ENCODE measurements around the gene ACTG2. TPM values are rescaled to one million over a fixed set of nuclear protein-coding genes. Genes with fewer than 3 reads are reported as not detected.

Gene ACTG2
- total RNA-seq, 2 donors from 2014 or later, result not detected

GRCh38 chr2:73911548-73912208 lies 18.9 kb downstream of the ACTG2 start:
- Mint-ChIP-seq H3K9me3 (no peaks in the 10 kb centered on the region), H3K36me3 (no peaks in the 10 kb centered on the region), H3K4me3 (no peak overlapping the region), H3K27ac (no peak overlapping the region), H3K27me3 (no peaks in the 10 kb centered on the region), H3K4me1 (ENCODE audit: low read depth in 2 of 2) (peaks cover 0 to 18% of the 10 kb centered on the region in 2 donors)
- ATAC-seq (no peak), DNase-seq (ENCODE audit: low spot score) (no peak)

GRCh38 chr2:73913414-73914054 lies 20.7 kb downstream of the ACTG2 start:
- no peaks in the 10 kb centered on the region for H3K27me3 Mint-ChIP-seq
- H3K4me3 Mint-ChIP-seq, result no peak overlapping the region

GRCh38 chr2:73914667-73915066 lies 21.9 kb downstream of the ACTG2 start:
- DNase-seq (ENCODE audit: low spot score), result no peak
- peaks cover 11 to 29% of the 10 kb centered on the region in 2 donors for H3K4me1 Mint-ChIP-seq (ENCODE audit: low read depth in 2 of 2)
- H3K27ac Mint-ChIP-seq, result peak overlapping the region in 1 of 2 donors; percentile 89
- H3K36me3 Mint-ChIP-seq, result no peaks in the 10 kb centered on the region
- no peak overlapping the region for H3K4me3 Mint-ChIP-seq
- H3K27me3 Mint-ChIP-seq, result no peaks in the 10 kb centered on the region
- ATAC-seq, result no peak
- no peaks in the 10 kb centered on the region for H3K9me3 Mint-ChIP-seq

More at GRCh38 chr2:73913414-73914054, 20.7 kb downstream of the ACTG2 start:
- no peak for ATAC-seq
- H3K4me1 Mint-ChIP-seq (ENCODE audit: low read depth in 2 of 2), result peaks cover 11 to 24% of the 10 kb centered on the region in 2 donors
- H3K36me3 Mint-ChIP-seq, result no peaks in the 10 kb centered on the region
- no peak overlapping the region for H3K27ac Mint-ChIP-seq
- no peaks in the 10 kb centered on the region for H3K9me3 Mint-ChIP-seq
- no peak for DNase-seq (ENCODE audit: low spot score)

- H3K9me3 Mint-ChIP-seq, result no peaks in the 10 kb centered on the region
- H3K27ac Mint-ChIP-seq, result peak overlapping the region; percentile 58 to 89
- no peaks in the 10 kb centered on the region for H3K27me3 Mint-ChIP-seq
- H3K4me1 Mint-ChIP-seq (ENCODE audit: low read depth in 2 of 2), result peaks cover 11 to 33% of the 10 kb centered on the region in 2 donors
- H3K36me3 Mint-ChIP-seq, result no peaks in the 10 kb centered on the region
- no peak overlapping the region for H3K4me3 Mint-ChIP-seq
- no peak for ATAC-seq
- no peak for DNase-seq (ENCODE audit: low spot score)
These were observed 22.7 kb downstream of the ACTG2 start for GRCh38 chr2:73915437-73915993.

- Mint-ChIP-seq H3K9me3 (no peaks in the 10 kb centered on the region), H3K27ac (peak overlapping the region in 1 of 2 donors; percentile 89), H3K36me3 (no peaks in the 10 kb centered on the region), H3K4me3 (peak overlapping the region; percentile 10), H3K27me3 (no peaks in the 10 kb centered on the region), H3K4me1 (ENCODE audit: low read depth in 2 of 2) (peaks cover 11 to 39% of the 10 kb centered on the region in 2 donors)
- DNase-seq (ENCODE audit: low spot score), result no peak
- ATAC-seq, result no peak
These were observed 23.9 kb downstream of the ACTG2 start for GRCh38 chr2:73916666-73917065.

GRCh38 chr2:73917296-73917695 lies 24.5 kb downstream of the ACTG2 start:
- Mint-ChIP-seq H3K4me1 (ENCODE audit: low read depth in 2 of 2) (peaks cover 11 to 36% of the 10 kb centered on the region in 2 donors), H3K36me3 (no peaks in the 10 kb centered on the region), H3K27me3 (no peaks in the 10 kb centered on the region), H3K4me3 (peak overlapping the region; percentile 70), H3K27ac (peak overlapping the region; percentile 88 to 89), H3K9me3 (no peaks in the 10 kb centered on the region)
- DNase-seq (ENCODE audit: low spot score) (no peak), ATAC-seq (peak; percentile 2 to 3)

GRCh38 chr2:73917696-73918207 lies 24.9 kb downstream of the ACTG2 start:
- H3K27ac Mint-ChIP-seq, result peak overlapping the region; percentile 88 to 89
- H3K9me3 Mint-ChIP-seq, result no peaks in the 10 kb centered on the region
- H3K27me3 Mint-ChIP-seq, result no peaks in the 10 kb centered on the region
- peak; percentile 85 to 92 for ATAC-seq
- peak; percentile 67 for DNase-seq (ENCODE audit: low spot score)
- H3K36me3 Mint-ChIP-seq, result no peaks in the 10 kb centered on the region
- peaks cover 11 to 36% of the 10 kb centered on the region in 2 donors for H3K4me1 Mint-ChIP-seq (ENCODE audit: low read depth in 2 of 2)
- peak overlapping the region; percentile 70 for H3K4me3 Mint-ChIP-seq

- Mint-ChIP-seq H3K4me1 (ENCODE audit: low read depth in 2 of 2) (peaks cover 11 to 36% of the 10 kb centered on the region in 2 donors), H3K4me3 (no peak overlapping the region), H3K9me3 (no peaks in the 10 kb centered on the region), H3K27me3 (no peaks in the 10 kb centered on the region), H3K27ac (peak overlapping the region in 1 of 2 donors; percentile 89), H3K36me3 (no peaks in the 10 kb centered on the region)
- ATAC-seq, result no peak
- DNase-seq (ENCODE audit: low spot score), result no peak
These were observed 26.0 kb downstream of the ACTG2 start for GRCh38 chr2:73918856-73919255.

GRCh38 chr2:73919596-73920228 lies 26.9 kb downstream of the ACTG2 start:
- Mint-ChIP-seq H3K27me3 (no peaks in the 10 kb centered on the region), H3K4me1 (ENCODE audit: low read depth in 2 of 2) (peaks cover 11 to 36% of the 10 kb centered on the region in 2 donors), H3K36me3 (no peaks in the 10 kb centered on the region), H3K9me3 (no peaks in the 10 kb centered on the region), H3K27ac (peak overlapping the region; percentile 33 to 89), H3K4me3 (no peak overlapping the region)
- DNase-seq (ENCODE audit: low spot score), result no peak
- no peak for ATAC-seq

- DNase-seq (ENCODE audit: low spot score) (no peak), ATAC-seq (peak in 1 of 2 donors; percentile 14)
- H3K27me3 Mint-ChIP-seq, result no peaks in the 10 kb centered on the region
- H3K4me3 Mint-ChIP-seq, result no peak overlapping the region
- H3K36me3 Mint-ChIP-seq, result no peaks in the 10 kb centered on the region
- peaks cover 12 to 32% of the 10 kb centered on the region in 2 donors for H3K4me1 Mint-ChIP-seq (ENCODE audit: low read depth in 2 of 2)
- no peaks in the 10 kb centered on the region for H3K9me3 Mint-ChIP-seq
- peak overlapping the region; percentile 26 to 74 for H3K27ac Mint-ChIP-seq
These were observed 28.1 kb downstream of the ACTG2 start for GRCh38 chr2:73920577-73921545.

GRCh38 chr2:73921581-73921980 lies 28.8 kb downstream of the ACTG2 start:
- no peak for DNase-seq (ENCODE audit: low spot score)
- no peak for ATAC-seq
- Mint-ChIP-seq H3K27ac (peak overlapping the region; percentile 26 to 72), H3K4me1 (ENCODE audit: low read depth in 2 of 2) (peaks cover 19 to 31% of the 10 kb centered on the region in 2 donors), H3K27me3 (no peaks in the 10 kb centered on the region), H3K9me3 (no peaks in the 10 kb centered on the region), H3K36me3 (no peaks in the 10 kb centered on the region), H3K4me3 (no peak overlapping the region)

- H3K27ac Mint-ChIP-seq, result peak overlapping the region in 1 of 2 donors; percentile 62
- no peak overlapping the region for H3K4me3 Mint-ChIP-seq
- DNase-seq (ENCODE audit: low spot score) (no peak), ATAC-seq (no peak)
- H3K4me1 Mint-ChIP-seq (ENCODE audit: low read depth in 2 of 2), result peaks cover 17 to 28% of the 10 kb centered on the region in 2 donors
- no peaks in the 10 kb centered on the region for H3K9me3 Mint-ChIP-seq
- H3K36me3 Mint-ChIP-seq, result peaks cover 1% of the 10 kb centered on the region
- H3K27me3 Mint-ChIP-seq, result no peaks in the 10 kb centered on the region
These were observed 29.9 kb downstream of the ACTG2 start for GRCh38 chr2:73922681-73923080.
